GM21381 (cell line): Measurements from ENCODE around the gene ALK.

Experiments
- ATAC-seq: cut with Tn5 transposase; IDR thresholded peaks from one replicate; pipeline ENCODE4 v1.9.1; 2021; ENCODE audit warnings: mild to moderate bottlenecking, moderate library complexity; ENCODE audit not compliant: unreplicated experiment

The ALK gene

DNA sequence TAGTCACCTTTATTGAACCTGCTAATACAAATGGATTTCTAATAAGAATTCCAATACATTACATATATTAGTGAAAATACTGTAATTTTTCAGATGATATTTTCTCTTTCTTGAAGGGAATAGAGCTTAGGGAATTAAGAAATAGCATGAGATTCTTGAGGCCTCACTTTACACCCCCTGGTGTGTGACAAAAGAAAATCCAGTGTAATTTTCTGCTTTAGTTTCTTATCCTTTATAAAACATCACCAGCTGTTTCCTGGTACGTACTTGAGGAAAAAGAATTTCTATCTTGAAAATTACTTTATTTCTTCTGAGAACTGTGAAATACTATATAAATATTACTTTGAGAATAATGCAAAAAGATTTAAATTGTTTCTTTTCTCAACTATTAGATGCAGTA is 734.6 kb downstream of the ALK start:
- no peak for ATAC-seq

DNA sequence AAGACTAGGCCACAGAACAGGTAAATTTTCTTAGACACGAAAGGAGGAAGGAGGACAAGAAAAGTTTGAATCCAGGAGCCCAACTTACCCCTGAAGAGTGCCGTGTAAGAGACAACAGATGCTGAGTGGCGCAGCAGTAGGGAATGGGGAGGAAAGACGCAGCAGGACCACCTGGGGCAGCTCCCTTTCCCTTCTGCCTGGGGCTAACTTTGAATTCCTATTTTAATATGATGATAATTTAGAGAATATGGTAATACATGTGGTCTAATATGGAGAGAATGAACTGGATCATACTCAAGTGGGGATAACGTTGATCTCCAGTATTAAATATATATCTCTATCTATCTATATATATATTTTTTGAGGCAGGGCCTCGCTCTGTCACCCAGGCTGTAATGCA is 736.9 kb downstream of the ALK start:
- ATAC-seq = no peak

DNA sequence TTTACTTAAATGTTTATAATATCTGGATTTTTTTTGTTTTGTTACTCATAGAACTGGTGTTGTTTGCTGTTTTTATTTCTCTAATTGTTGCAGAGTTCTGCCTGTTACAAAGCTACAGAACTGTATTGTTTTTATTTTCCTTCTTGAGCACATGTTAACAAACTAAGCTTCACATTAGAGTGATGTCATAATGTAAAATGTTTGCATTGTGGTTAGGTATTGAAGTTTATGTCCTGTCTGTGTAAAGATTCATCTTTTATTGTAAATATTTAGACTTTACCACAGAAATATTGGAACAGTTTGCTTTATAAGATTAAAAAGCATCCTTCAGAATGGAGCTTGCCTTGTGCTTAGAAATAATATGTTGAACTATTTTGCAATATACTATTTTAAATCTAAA is 738.5 kb downstream of the ALK start:
- no peak for ATAC-seq

DNA sequence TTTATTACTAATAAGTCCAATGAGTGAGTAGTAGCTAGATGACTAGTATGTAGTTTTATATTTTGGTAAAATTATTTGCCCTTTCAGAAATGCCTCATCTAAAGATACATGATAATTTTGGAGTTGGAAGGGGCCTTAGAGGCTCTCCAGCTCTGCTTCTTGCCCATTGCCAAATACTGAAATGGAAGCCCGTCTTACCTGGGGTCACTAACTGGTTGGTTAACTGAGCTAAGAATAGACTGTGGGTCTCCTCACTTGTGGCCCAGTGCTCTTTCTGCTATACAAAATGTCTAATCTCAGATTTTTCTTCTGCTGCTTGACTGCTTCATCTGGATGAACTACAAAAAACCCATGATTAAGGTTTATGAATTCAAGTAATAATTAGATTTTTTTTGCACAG is 739.1 kb downstream of the ALK start:
- no peak for ATAC-seq

DNA sequence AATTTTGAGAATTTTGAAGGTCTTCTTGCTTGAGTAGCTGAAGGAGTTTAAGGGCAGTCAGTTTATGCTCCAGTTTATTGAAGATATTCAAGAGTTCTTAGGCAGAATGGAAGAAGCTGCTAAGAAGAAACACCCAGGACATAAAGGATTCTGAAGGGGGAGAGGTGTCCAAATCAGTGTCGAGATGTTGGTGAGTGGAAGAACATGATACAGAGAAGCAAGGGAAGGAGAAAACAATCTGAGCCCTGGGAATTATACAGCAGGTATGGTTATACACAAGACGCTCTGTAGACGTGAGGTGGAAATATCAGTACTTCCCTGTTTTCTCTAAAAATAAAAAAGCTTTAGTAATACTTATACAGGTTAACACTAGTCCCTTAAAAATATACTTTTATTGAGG is 746.0 kb downstream of the ALK start:
- no peak for ATAC-seq

DNA sequence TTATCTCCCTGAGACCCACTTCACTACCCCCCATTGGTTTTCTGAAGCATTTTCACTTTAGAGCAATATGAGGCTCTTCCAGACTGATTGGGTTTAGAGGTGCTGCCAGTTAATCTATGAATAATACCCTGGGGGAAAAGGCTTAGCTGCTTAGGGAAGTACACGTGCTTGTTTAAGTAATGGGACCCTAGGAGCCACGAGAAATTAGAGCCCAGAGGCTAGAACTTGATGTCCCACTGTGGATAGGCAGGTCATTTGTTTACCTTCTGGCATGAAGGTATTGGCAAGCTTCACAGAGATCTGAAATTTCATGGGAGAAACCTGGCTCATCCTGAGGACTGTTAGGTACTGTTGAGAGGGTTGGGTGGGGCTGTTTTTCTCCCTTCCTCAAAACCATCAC is 746.4 kb downstream of the ALK start:
- no peak for ATAC-seq

DNA sequence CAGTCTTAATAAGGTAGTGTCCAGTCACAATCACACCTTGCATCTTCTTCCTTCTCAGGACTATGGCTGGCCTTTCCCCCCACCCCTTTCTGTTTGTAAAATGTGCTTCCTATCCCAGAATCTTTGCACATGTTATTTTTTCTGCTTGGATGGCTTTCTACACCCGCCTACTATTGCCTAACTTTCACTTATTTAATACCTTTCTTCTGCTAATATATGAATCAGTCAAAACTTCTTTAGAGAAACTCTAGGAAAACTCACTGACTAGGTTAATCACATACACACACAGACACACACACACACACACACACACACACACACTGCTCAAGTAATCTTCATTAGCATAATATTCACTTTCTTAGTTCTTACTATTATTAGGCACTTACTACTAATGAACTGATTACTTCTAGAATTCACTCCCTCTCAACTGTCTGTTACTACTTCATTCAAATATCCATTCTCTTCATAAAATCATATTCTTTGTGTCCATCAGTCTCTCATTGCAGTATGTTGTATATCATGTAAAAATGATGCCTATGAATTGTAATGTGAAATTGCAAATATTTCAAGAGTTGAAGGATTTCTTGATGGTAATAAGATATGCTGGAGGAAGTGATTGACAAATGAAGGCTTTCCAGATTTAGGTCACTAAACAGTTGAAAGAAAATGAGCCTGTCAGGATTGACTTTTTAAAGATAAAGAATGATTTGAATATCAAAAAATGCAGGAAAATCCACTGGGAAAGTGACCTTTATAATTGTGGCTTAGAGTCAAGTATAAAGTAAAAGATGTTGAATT is 754.9 kb downstream of the ALK start:
- no peak for ATAC-seq

DNA sequence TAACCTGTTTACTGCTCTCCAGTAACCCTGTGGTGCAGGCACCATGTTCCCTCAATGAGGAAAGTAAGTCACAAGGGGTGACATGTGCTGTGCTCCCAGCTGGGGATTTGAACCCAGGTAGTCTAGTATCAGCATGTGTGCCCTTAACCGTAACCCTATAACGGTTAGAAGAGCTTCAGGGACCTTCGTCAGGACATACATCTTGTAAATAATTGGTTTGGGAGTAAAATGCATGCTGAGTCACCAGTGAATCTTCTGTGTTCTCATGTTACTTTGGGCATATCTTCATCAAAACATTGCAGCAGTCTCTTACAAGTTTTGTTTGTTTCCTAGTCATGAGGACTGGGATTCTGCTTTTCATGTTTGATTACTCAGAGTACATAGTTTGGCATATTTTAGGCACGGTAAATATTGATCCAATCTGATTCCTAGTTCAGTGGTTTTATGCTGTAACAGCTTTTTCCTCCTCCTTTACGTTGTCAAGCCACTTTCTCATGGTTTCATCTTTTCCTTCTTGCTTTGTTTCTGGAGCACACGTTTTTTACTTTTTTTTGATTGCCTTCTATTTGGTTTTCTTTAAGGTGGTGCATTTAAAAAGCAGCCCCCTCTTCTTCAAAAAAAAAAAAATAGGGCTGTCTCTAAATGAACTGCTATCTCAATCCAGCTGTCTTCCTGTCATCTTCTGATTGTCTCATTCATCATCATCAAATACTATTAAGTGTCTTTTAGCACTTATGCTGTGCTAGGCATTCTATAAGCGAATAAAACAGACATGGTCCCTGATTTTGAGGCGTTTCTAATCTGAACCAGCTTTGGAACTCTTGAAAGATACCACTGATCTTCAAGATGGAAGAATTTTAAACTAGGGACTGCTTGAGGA is 755.8 kb downstream of the ALK start:
- ATAC-seq = no peak

DNA sequence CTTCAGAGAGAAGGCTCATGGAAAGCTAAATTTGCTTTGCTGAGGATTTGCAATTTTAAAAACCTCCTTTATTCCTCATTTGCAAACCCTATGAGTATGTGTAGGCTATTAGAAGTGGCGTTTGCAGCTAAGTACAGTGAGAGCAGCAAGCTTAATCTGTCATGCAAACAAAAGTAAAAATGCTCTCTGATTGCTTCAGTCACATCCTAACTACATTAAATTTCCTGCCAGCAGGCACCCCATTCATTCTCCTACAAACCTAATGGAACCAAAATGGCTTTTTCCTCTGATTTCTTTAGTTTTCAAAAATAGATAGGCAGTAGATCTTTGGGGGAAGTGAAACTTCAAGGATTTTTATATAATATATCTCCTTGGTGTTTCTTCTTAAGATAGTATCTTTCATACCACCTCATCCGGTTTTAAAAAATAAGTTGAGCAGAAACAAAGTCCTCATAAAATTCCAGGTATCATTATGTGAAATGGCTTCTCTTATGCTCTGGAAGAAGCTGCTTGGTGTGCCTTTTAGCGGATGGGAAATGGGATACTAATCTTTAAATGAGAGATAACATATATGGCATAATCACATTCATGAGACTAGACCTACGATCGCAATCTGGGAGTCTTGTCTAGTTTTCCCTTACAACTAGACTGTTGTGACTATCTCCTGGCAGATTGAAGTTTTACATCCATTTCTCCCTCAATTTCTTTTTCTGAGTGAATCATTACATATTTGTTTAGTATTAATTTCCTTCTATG is 757.1 kb downstream of the ALK start:
- no peak for ATAC-seq

DNA sequence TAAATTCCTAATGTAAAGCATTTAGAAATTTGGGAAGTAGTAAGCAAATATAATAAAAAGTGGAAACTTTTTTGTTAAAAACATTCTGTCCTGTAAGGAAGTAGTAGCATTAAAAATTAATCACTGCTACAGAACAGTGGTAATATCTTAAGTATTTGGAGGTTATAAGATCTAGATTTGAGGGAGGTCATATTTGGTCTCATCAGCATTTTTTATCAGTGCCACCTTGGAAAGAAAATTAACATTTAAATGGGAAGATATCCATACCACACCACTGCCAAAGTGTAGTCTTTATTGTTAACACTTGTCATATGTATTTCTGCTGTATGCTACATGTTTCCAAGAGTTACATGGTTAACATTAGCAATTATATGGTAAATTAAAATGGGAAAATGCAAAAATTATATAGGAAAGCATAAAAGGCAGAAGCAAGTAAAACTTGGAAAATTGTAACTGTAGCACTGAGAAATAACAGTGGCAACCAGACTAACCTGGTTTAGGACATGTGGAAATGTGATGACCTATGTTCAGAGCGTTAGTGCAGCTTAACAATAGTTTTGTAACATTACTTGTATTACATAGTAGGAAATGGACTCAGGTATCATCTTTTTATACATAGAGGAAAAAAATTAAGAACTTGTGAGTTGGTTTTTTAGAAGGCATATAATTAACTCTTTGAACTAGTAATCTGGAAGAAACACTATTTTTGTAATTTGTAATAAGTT is 759.0 kb downstream of the ALK start:
- ATAC-seq = no peak

DNA sequence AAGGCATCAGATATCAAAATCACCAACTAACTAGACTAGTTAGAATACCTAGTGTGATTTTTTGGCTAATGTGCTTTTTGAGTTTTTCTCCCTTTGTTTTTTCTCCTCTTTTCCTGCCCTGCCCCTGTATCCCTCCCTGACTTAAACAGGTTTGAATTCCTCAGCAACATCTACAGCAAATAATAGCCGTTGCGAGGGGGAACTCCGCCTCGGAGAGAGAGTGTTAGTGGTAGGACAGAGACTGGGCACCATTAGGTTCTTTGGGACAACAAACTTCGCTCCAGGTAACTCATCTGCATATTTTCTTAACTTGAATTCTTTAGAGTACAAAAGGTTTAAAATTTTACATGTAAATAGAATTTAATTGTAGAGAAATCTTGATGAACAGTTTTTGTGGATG is 761.2 kb downstream of the ALK start:
- no peak for ATAC-seq

DNA sequence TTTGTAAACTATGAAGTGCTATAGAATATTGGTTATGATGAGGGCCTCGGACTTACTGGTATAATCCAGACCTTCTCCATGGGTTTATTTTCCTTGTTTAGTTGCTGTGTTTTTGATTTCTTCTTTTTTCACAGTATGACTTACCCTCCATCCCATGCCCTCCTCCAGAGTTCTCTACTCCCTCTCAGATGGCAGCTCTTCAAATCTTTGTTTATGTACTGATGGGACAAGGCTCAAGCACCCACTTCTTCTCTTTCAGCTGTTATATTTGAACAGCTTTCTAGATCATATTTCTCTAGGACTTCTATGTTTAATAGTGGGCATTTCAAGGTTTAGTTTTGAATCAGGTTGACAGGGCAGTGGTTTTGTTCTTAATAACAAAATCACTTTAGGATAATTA is 762.3 kb downstream of the ALK start:
- ATAC-seq = no peak

DNA sequence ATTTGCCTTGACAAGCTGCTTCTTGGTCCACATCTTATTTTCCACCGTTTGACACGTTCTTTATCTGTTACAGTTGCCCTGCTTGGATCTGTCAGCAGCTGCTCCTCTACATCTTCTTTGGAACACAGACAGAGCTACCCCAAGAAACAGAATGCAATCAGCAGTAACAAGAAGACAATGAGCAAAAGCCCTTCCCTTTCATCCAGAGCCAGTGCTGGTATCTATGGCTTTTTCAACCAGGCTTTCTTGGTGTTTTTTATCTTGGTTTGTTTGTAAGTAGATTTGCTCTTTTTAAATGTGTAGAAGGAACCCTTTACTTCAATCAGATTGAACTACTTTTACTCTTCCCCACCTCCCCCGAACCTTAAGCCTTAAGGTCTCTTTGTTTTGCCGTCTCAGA is 764.3 kb downstream of the ALK start:
- ATAC-seq = no peak

DNA sequence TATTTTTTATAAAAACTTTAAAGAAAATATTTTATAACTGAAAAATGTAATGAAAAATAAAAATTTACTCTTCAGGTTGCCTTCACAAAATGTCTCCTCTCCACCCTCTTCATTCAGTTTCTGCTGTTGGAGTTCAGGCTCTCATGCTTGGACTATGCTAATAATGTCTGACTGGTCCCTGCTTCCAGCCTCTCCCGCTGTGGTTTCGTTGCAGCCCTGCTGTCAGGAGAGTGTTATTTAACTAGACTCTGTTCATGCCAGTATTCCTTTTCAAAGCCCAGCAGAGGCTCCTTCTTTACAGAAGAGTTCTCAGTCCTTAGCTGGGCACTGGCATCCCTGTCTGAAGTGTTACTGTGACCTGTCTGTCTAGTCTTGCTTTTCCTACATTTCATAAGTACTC is 765.8 kb downstream of the ALK start:
- no peak for ATAC-seq

DNA sequence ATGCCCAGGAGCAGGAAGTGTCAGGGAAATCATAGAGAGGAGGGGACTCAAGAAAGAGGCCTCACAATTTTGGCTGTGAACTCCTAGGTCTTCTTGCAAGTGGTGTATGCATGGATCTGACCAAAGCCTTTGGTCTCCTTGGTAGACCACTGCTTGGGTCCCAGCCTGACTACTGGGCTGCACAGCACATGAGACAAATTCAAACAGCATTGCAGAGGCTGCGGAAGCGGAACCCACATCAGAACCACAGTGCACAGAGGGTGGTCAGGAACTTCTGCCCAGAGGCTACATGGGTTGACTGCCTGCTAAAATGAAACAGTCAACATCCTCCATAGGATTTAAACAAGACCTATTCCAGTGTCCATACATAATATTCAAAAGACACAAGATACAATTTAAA is 766.8 kb downstream of the ALK start:
- ATAC-seq = no peak

DNA sequence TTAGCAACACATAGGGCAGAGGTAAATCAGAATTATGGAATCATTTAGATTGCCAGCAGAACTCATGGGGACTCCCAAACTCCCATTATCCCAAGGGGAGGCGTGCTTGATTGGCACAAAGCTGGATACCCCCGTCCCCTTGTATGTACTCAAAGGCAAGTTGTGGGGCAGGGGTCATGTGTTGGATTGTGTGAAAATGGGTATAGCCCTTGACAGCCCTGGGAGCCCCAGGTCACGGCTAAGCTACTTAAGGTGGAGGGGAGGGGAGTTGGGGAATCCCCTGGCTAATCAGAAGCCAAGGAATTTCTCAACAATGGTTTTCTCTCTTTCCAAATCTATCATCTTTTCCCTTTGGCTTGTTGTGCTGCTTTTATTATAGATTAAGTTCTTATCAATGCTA is 773.4 kb downstream of the ALK start:
- no peak for ATAC-seq

DNA sequence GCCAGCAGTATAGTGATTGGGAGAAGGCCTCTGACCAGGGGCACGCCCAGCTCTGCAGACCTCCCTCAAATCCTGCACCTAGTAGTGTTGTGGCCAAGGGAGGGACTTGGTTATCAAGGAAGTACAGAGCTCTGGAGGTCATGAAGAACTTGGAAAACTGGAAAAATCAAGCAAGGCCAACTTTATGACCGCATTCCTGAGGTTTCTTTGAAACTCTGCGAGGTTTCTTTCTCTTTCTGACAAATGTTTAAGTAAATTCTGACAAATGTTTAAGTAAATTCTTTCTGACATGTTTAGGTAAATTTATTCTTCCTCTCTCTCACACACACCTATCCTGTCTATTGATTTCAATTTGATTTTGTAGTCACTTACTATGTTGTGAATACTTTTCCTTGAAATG is 775.2 kb downstream of the ALK start:
- no peak for ATAC-seq

DNA sequence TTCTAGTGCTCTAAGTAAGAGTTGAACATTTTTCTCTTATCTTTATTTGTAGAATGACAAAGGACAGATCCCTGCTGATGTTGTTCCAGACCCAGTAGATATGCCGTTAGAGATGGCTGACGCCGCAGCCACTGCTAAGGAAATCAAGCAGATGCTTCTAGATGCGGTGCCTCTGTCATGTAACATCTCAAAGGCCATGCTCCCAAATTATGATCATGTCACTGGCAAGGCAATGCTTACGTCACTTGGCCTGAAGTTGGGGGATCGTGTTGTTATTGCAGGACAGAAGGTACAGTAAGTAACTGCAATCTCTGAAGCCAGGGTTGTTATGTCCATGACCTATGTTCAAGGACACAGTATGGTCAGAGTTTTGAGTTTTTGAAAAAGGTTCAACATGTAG is 777.7 kb downstream of the ALK start:
- ATAC-seq = no peak
